NCI-H2029 (cell line): ENCODE data around the gene PPP1R13L.
"Not testable (repeated sequence)": the region's sequence is repeated elsewhere in the genome, so short reads cannot be mapped to it uniquely, and the experiment has no call there.

Experiments
- DNase-seq: peaks from one replicate; lab custom pipeline; 2025; lab: John Stamatoyannopoulos, UW

PPP1R13L gene

DNA sequence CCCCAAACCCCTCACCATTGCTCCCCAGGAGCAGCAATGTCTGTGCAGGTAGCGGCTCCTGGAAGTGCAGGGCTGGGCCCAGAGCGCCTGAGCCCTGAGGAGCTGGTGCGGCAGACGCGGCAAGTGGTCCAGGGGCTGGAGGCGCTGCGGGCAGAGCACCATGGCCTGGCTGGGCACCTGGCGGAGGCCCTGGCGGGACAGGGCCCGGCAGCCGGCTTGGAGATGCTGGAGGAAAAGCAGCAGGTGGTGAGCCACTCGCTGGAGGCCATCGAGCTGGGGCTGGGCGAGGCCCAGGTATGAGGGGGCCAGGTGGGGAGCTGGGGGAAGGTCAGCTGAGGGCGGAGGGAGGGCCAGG is 59.4 kb downstream of the PPP1R13L start:
- no peak for DNase-seq

- DNase-seq: no peak
Measured at GRCh38 chr19:45344621-45345505, 60.0 kb downstream of the PPP1R13L start.

GRCh38 chr19:45342911-45343310 is 62.0 kb downstream of the PPP1R13L start:
- no peak for DNase-seq

DNA sequence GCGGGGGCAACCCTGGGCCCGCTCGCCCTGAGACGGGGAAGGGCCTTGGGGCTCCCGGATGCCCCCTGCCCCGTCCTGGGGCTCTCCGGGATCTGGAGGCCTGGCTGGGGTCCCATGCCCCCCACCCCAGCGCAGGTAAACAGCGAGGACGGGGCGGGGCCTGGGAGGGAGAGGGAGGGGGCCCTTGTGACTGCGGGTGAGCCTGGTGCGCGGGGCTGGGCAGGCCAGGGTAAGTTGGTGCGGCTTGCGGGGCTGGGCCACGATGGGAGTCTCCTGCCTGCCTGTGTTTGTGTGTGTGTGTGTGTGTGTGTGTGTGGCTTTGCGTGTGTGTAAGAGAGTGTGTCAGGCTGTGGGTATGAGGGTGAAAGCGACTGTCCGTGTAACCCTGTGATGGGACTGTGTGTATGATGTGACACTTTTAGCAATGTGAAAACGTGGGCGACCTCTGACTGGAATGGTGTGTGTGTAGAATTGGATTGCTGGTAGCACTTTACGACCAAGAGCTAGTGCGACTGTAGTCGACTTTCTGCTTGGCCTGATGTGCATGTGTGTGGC is 63.9 kb downstream of the PPP1R13L start:
- no peak for DNase-seq

DNA sequence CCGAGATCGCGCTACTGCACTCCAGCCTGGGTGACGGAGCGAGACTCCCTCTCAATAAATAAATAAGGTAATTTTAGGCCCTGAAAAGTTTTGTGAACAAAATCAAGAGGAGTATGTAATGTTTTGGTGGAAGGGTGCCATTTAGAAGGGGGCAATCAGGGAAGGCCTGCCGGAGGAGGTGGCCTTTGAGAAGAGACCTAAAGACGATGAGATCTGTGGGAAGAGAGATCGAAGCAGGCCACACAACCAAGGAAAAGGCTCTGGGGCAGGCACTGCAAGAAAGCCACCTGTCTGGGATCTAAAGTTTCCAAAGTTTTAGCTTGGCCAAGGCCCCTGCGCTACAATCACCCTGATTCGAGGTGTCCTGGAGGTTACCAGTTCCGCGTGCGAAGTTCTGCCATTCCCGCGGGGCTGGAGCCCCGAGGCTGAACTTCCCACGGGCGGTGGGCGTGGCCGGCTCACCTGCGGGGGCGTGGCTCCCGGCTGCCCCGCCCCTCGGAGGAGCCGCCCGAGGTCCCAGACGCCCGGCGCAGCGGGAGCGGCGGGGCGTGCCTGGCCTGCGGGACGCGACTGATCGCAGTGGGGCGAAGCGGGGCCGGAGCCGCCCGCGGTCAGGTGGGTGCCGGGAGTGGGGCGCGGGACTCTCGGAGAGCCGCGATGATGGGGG is 64.5 kb downstream of the PPP1R13L start, which contains the start of gene KLC3:
Gene KLC3, plus strand, starts transcription at position 519 of the 667 bp plus-strand sequence. CDS start 4,792 bp downstream, outside the sequence.
- peak; percentile 9 for DNase-seq

- no peak for DNase-seq
Measured at GRCh38 chr19:45339629-45340028, 65.2 kb downstream of the PPP1R13L start.

DNA sequence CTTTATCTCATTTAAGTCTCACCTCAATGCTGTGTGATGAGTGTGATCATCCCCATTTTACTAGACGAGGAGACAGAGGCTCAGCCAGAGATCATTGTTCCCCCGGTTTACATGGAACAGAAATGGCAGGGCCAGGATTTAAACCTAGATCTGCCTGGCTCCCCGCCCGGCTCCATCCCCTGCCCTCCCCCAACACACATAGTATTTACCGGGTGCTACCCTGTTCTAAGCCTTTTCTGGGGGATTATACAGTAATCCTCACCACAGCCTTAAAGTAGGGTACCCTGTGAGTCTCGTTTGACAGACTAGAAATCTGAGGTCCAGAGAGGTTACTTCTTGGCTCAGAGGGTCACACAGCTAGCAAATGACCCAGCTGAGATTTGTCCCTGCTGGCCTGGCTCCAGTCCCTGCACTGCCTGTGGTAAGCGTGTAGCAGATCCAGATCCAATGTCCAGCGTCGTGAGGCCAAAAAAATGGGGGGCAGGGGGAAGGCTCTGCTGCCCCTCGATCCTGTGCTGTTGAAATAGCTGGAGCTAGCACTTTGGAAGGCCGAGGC is 68.1 kb downstream of the PPP1R13L start:
- DNase-seq: no peak

DNA sequence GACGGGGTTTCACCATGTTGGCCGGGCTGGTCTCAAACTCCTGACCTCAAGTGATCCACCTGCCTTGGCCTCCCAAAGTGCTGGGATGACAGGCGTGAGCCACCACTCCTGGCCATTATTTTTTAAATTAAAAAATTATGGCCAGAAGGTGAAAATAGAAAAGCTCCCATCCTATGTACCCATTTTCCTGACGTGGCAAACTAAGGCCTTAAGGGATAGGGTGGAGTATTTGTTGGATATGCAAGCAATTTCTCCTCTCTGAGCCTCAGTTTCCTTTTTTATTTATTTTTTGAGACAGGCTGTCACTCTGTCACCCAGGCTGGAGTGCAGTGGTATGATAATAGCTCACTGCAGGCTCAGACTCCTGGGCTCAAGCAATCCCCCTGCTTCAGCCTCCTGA is 70.0 kb downstream of the PPP1R13L start:
- DNase-seq: not testable (repeated sequence)

DNA sequence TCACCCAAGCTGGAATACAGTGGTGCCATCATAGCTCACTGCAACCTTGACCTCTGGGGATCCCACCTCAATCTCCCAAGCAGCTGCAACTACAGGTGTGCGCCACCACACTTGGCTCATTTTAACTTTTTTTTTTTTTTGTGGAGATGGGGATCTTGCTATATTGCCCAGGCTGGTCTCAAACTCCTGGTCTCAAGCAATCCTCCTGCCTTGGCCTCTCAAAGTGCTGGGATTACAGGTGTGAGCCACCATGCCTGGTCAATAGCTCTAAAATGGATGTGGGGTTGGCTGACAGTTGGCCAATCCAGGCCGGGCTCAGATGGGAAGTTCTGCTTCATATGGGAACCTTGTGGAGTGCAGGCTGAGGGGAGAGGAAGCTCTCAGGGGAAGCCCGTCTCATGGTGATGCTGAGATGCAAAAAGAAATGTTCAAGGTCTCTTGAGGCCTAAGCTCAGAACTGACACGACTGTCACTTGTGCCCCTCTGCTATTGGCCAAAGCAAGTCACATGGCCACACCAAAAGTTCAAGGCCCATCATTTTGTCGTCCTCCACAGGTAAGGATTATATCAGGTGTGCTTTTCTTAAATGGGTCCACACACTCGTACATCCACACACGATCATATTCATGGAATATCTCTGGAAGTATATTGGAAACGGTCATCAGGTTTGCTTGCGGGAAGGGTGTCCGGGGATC is 71.1 kb downstream of the PPP1R13L start:
- DNase-seq: no peak

DNA sequence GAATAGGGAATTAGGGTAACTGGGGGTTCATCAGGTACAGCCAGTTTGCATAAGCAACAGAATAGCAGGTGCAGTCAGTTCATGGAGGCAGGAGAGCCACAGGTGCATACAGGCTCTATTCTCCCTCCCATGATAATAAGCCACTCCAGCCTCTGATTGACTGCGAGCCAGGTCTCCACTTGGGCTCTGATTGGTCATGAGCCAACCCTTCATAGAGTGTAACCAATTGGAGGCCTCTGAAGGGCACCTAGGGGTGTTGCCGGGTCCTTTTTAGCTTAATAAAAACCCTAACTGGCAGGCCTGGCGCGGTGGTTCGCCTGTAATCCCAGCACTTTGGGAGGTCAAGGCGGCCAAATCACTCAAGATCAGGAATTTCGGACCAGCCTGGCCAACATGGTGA is 73.5 kb downstream of the PPP1R13L start:
- DNase-seq: peak; percentile 27
